ENCODE data around the gene NPHP4. TPM values are rescaled to one million over a fixed set of nuclear protein-coding genes. Genes with fewer than 3 reads are reported as not detected.

NPHP4 gene
- polyA plus RNA-seq, 1 donor (not counting 4 experiments of a cell fraction or from before 2014, with no cell fraction given): 3.7 TPM

GRCh38 chr1:5872886-5873285, 119.3 kb downstream of the NPHP4 start:
- dilution Hi-C loops (cut with MboI; ENCODE audit: extremely low pct_ligation_motif_present, low sequenced_read_pairs): no loop called here
- Histone ChIP-seq H3K9me3 (ENCODE audit: control insufficient read depth, low read depth, low read length) (peaks cover 2% of the 10 kb centered on the region), H3K4me1 (ENCODE audit: control insufficient read depth, extremely low read depth, insufficient read depth, low read length) (no peaks in the 10 kb centered on the region), H3K27me3 (ENCODE audit: control insufficient read depth, extremely low read depth, insufficient read depth, low read length) (no peaks in the 10 kb centered on the region), H3K4me3 (ENCODE audit: control insufficient read depth in 2 of 3, extremely low read depth in 1 of 3, insufficient read depth in 2 of 3, low read depth in 1 of 3, low read length in 3 of 3) (no peak overlapping the region), H3K36me3 (ENCODE audit: control insufficient read depth in 2 of 2, extremely low read depth in 1 of 2, insufficient read depth in 2 of 2, low read length in 2 of 2) (peaks cover 0 to 3% of the 10 kb centered on the region in 2 experiments), H3K27ac (ENCODE audit: control insufficient read depth, insufficient read depth, low read length) (no peak overlapping the region), H3K9me1 (ENCODE audit: control insufficient read depth, extremely low read depth, insufficient read depth, low read length) (no peaks in the 10 kb centered on the region), H4K20me1 (ENCODE audit: control insufficient read depth, extremely low read depth, insufficient read depth, low read length) (no peaks in the 10 kb centered on the region), H3K4me2 (ENCODE audit: control insufficient read depth, extremely low read depth, insufficient read depth, low read depth, low read length) (no peak overlapping the region), H2AFZ (ENCODE audit: control insufficient read depth, low read length) (no peak overlapping the region), H3K79me2 (ENCODE audit: control insufficient read depth, insufficient read depth, low read length) (no peaks in the 10 kb centered on the region), H3K9ac (ENCODE audit: control insufficient read depth, extremely low read depth, insufficient read depth, low read length) (no peak overlapping the region)
- TF ChIP-seq EZH2 (IDR thresholded peaks at IDR 0.05; ENCODE audit: low read length): no peak
- TF ChIP-seq, protein P1, sequence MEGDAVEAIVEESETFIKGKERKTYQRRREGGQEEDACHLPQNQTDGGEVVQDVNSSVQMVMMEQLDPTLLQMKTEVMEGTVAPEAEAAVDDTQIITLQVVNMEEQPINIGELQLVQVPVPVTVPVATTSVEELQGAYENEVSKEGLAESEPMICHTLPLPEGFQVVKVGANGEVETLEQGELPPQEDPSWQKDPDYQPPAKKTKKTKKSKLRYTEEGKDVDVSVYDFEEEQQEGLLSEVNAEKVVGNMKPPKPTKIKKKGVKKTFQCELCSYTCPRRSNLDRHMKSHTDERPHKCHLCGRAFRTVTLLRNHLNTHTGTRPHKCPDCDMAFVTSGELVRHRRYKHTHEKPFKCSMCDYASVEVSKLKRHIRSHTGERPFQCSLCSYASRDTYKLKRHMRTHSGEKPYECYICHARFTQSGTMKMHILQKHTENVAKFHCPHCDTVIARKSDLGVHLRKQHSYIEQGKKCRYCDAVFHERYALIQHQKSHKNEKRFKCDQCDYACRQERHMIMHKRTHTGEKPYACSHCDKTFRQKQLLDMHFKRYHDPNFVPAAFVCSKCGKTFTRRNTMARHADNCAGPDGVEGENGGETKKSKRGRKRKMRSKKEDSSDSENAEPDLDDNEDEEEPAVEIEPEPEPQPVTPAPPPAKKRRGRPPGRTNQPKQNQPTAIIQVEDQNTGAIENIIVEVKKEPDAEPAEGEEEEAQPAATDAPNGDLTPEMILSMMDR (optimal IDR thresholded peaks at IDR 0.05 in 1 of 3, IDR thresholded peaks at IDR 0.05 in 1 of 3, conservative IDR thresholded peaks at IDR 0.05 in 1 of 3; ENCODE audit: extremely low read depth in 1 of 3, insufficient read depth in 2 of 3, low read length in 3 of 3): no peak
- DNase-seq (ENCODE audit: low read depth, low spot score): no peak
- FAIRE-seq: no peak

DNA sequence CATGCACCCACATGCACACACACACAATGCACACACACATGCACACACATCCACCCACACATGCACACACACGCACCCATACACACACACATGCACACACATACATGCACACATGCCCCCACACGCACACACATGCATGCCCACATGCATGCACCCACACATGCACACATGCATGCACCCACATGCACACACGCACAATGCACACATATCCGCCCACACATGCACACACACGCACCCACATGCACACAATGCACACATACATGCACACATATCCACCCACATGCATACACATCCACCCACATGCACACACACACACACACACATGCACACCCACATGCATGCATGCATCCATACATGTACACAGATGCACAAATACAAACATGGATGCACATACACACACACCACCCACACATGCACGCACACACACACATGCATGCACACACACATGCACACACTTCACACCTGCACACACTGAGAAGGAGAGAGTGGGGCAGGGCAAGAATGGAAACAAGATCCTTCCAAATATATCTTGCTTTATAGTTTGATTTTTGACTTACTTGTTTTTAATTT, 123.2 kb downstream of the NPHP4 start:
- FAIRE-seq: no peak
- H3K36me3 ChIP-seq (ENCODE audit: control insufficient read depth in 2 of 2, extremely low read depth in 1 of 2, insufficient read depth in 2 of 2, low read length in 2 of 2): no peaks in the 10 kb centered on the region
- dilution Hi-C loops (cut with MboI; ENCODE audit: extremely low pct_ligation_motif_present, low sequenced_read_pairs): no loop called here

More for the DNA sequence above, 123.2 kb downstream of the NPHP4 start:
- peaks cover 2% of the 10 kb centered on the region for H3K9me3 ChIP-seq (ENCODE audit: control insufficient read depth, low read depth, low read length)
- no peak overlapping the region for H3K27ac ChIP-seq (ENCODE audit: control insufficient read depth, insufficient read depth, low read length)
- H3K4me3 ChIP-seq (ENCODE audit: control insufficient read depth in 2 of 3, extremely low read depth in 1 of 3, insufficient read depth in 2 of 3, low read depth in 1 of 3, low read length in 3 of 3): no peak overlapping the region
- H3K9me1 ChIP-seq (ENCODE audit: control insufficient read depth, extremely low read depth, insufficient read depth, low read length): no peaks in the 10 kb centered on the region
- no peaks in the 10 kb centered on the region for H3K79me2 ChIP-seq (ENCODE audit: control insufficient read depth, insufficient read depth, low read length)
- no peaks in the 10 kb centered on the region for H3K27me3 ChIP-seq (ENCODE audit: control insufficient read depth, extremely low read depth, insufficient read depth, low read length)
- H4K20me1 ChIP-seq (ENCODE audit: control insufficient read depth, extremely low read depth, insufficient read depth, low read length): no peaks in the 10 kb centered on the region
- no peak overlapping the region for H3K4me2 ChIP-seq (ENCODE audit: control insufficient read depth, extremely low read depth, insufficient read depth, low read depth, low read length)
- H3K9ac ChIP-seq (ENCODE audit: control insufficient read depth, extremely low read depth, insufficient read depth, low read length): no peak overlapping the region
- H3K4me1 ChIP-seq (ENCODE audit: control insufficient read depth, extremely low read depth, insufficient read depth, low read length): no peaks in the 10 kb centered on the region
- DNase-seq (ENCODE audit: low read depth, low spot score): no peak
- TF ChIP-seq, protein P1 (optimal IDR thresholded peaks at IDR 0.05 in 1 of 3, IDR thresholded peaks at IDR 0.05 in 1 of 3, conservative IDR thresholded peaks at IDR 0.05 in 1 of 3; ENCODE audit: extremely low read depth in 1 of 3, insufficient read depth in 2 of 3, low read length in 3 of 3): no peak
- TF ChIP-seq EZH2 (IDR thresholded peaks at IDR 0.05; ENCODE audit: low read length): no peak
- H2AFZ ChIP-seq (ENCODE audit: control insufficient read depth, low read length): no peak overlapping the region
